GM12878 (cell line): ENCODE measurements around the gene PROM1. TPM values are rescaled to one million over a fixed set of nuclear protein-coding genes. Genes with fewer than 3 reads are reported as not detected.

Source experiments
- ATAC-seq: fragments of 200-7000 bp; cut with Tn5 transposase; 3 replicates; pipeline ENCODE4 v1.9.1; 2020; ENCODE audit warnings: mild to moderate bottlenecking, moderate library complexity
- BruUV-seq: library from RNA; stranded (reverse); fragments of 400-500 nt; replicated peaks from 2 replicates; lab custom pipeline; 2021; lab: Mats Ljungman, UMichigan
- CTCF ChIA-PET: fragments of 300-600 bp; sonication (Branson Sonifier 250); formaldehyde crosslinking; extraction: SDS; loops from one replicate; lab custom pipeline; 2021; ENCODE audit warnings: inconsistent platforms; lab: Yijun Ruan, JAX
- POLR2A ChIA-PET: fragments of 350-600 bp; formaldehyde crosslinking; extraction: SDS; loops from one replicate; lab custom pipeline; 2021; ENCODE audit warnings: inconsistent platforms; lab: Charles Lee
- RAD21 ChIA-PET: fragments of 300-600 bp; sonication (Branson Sonifier 250); formaldehyde crosslinking; loops from one replicate; lab custom pipeline; 2023; ENCODE audit warnings: antibody characterized with exemption; ENCODE audit not compliant: unreplicated experiment; lab: Charles Lee
- SMC1A ChIA-PET: fragments of 300-600 bp; sonication (Branson Sonifier 250); formaldehyde crosslinking; loops from one replicate; lab custom pipeline; 2023; ENCODE audit not compliant: unreplicated experiment, uncharacterized antibody; lab: Charles Lee
- DNase-seq: peaks from one replicate; pipeline ENCODE4 v3.0.0-alpha.2; 2011; ENCODE audit warnings: low read depth, low spot score
- FAIRE-seq: peaks from 3 replicates; lab custom pipeline; 2011; peaks lifted over from hg19 to GRCh38; lab: Jason Lieb, UNC
- H2AFZ ChIP-seq: 2 replicates; pipeline ENCODE4 v1.6.0; 2011; ENCODE audit warnings: low read depth, low read length, control low read depth; ENCODE audit not compliant: control insufficient read depth
- H3K27ac ChIP-seq: 2 replicates; pipeline ENCODE4 v1.5.1; 2011; ENCODE audit warnings: control low read depth; ENCODE audit not compliant: control insufficient read depth, insufficient read depth
- H3K27me3 ChIP-seq, 2 experiments: replicated peaks in 1 of 2; 2 replicates each; pipeline versions ENCODE4 v1.6.0 to v1.6.1; 2011; ENCODE audit warnings: low read length in 1 of 2; ENCODE audit not compliant: control insufficient read depth in 2 of 2, insufficient read depth in 2 of 2
- H3K36me3 ChIP-seq, 2 experiments: 2 replicates each; pipeline ENCODE4 v1.5.1; 2011; ENCODE audit warnings: low read length in 1 of 2; ENCODE audit not compliant: control insufficient read depth in 2 of 2, insufficient read depth in 2 of 2
- H3K4me1 ChIP-seq: 2 replicates; pipeline ENCODE4 v1.6.1; 2011; ENCODE audit warnings: mild to moderate bottlenecking, low read length, moderate library complexity, mixed read lengths; ENCODE audit not compliant: control insufficient read depth, insufficient read depth
- H3K4me2 ChIP-seq: 2 replicates; pipeline ENCODE4 v1.6.0; 2011; ENCODE audit warnings: control low read depth; ENCODE audit not compliant: control insufficient read depth, insufficient read depth
- H3K4me3 ChIP-seq: fragments of 200-600 bp; sonication (generic); 2 replicates; pipeline ENCODE4 v1.5.1; 2016
- H3K79me2 ChIP-seq: 2 replicates; pipeline ENCODE4 v1.6.0; 2011; ENCODE audit warnings: low read length; ENCODE audit not compliant: control insufficient read depth, insufficient read depth
- H3K9ac ChIP-seq: 2 replicates; pipeline ENCODE4 v1.8.0; 2011; ENCODE audit warnings: low read length, control low read depth, mixed read lengths; ENCODE audit not compliant: control insufficient read depth, insufficient read depth
- H3K9me3 ChIP-seq: replicated peaks from 3 replicates; pipeline ENCODE4 v1.5.1; 2011; ENCODE audit warnings: mild to moderate bottlenecking, low read length; ENCODE audit not compliant: control insufficient read depth, insufficient read depth
- H4K20me1 ChIP-seq: 2 replicates; pipeline ENCODE4 v1.6.0; 2011; ENCODE audit not compliant: control insufficient read depth, insufficient read depth
- ATF3 ChIP-seq: IDR thresholded peaks from 2 replicates; pipeline ENCODE4 v1.6.1; 2011; ENCODE audit warnings: low read depth, mild to moderate bottlenecking, low read length, moderate library complexity, borderline replicate concordance; ENCODE audit errors: extremely low read depth
- CBX5 ChIP-seq: sonication (generic); IDR thresholded peaks from 2 replicates; pipeline ENCODE4 v1.6.1; 2016; ENCODE audit warnings: low read depth, moderate library complexity, mild to moderate bottlenecking, inconsistent platforms
- CEBPB ChIP-seq, 2 experiments: fragments of 150-350 bp in 1 of 2; IDR thresholded peaks; 2 replicates each; pipeline ENCODE4 v1.6.1; 2012 to 2014; ENCODE audit warnings: low read depth in 2 of 2, low read length in 2 of 2, borderline replicate concordance in 1 of 2, inconsistent platforms in 1 of 2
- CHD4 ChIP-seq: fragments of 200-600 bp; sonication (generic); IDR thresholded peaks from 2 replicates; pipeline ENCODE4 v1.6.1; 2016; ENCODE audit warnings: mild to moderate bottlenecking
- DPF2 ChIP-seq: fragments of 450-650 bp; IDR thresholded peaks from 2 replicates; pipeline ENCODE4 v1.6.1; 2017; ENCODE audit warnings: mild to moderate bottlenecking
- EP300 ChIP-seq, 2 experiments: fragments of 150-350 bp in 1 of 2; IDR thresholded peaks; 2 replicates each; pipeline ENCODE4 v1.6.1; 2011 to 2012; ENCODE audit warnings: low read depth in 2 of 2, low read length in 2 of 2, borderline replicate concordance in 1 of 2, improper control_type of control experiment in 1 of 2, inconsistent platforms in 1 of 2; ENCODE audit not compliant: control insufficient read depth in 1 of 2
- ETV6 ChIP-seq, 2 experiments: fragments of 450-650 bp in 1 of 2; IDR thresholded peaks in 1 of 2; conservative IDR thresholded peaks in 1 of 2; 2 replicates each; pipeline ENCODE4 v1.6.1; 2014; ENCODE audit warnings: antibody characterized with exemption in 1 of 2, borderline replicate concordance in 1 of 2, low read depth in 1 of 2, mild to moderate bottlenecking in 1 of 2, moderate library complexity in 1 of 2
- JUNB ChIP-seq: IDR thresholded peaks from 2 replicates; pipeline ENCODE4 v1.6.1; 2016; ENCODE audit warnings: antibody characterized with exemption, mild to moderate bottlenecking
- LARP7 ChIP-seq: fragments of 450-650 bp; IDR thresholded peaks from 2 replicates; pipeline ENCODE4 v1.6.1; 2017; ENCODE audit warnings: mild to moderate bottlenecking
- MYB ChIP-seq: fragments of 150-350 bp; IDR thresholded peaks from 2 replicates; pipeline ENCODE4 v1.6.1; 2014; ENCODE audit warnings: mild to moderate bottlenecking, low read depth, low read length, borderline replicate concordance
- NFIC ChIP-seq: IDR thresholded peaks from 2 replicates; pipeline ENCODE4 v1.6.1; 2012; ENCODE audit warnings: low read depth, mild to moderate bottlenecking, inconsistent platforms, low read length, moderate library complexity
- NFYB ChIP-seq: IDR thresholded peaks from 2 replicates; pipeline ENCODE4 v1.6.1; 2011; ENCODE audit warnings: low read depth, mild to moderate bottlenecking, low read length, improper control_type of control experiment, moderate library complexity; ENCODE audit not compliant: insufficient read depth
- PAX8 ChIP-seq: fragments of 450-650 bp; IDR thresholded peaks from 2 replicates; pipeline ENCODE4 v1.6.1; 2017; ENCODE audit warnings: mild to moderate bottlenecking, moderate library complexity
- RAD51 ChIP-seq: fragments of 450-650 bp; IDR thresholded peaks from 2 replicates; pipeline ENCODE4 v1.6.1; 2016; ENCODE audit warnings: moderate library complexity, mild to moderate bottlenecking, inconsistent platforms
- RFX5 ChIP-seq: IDR thresholded peaks from 2 replicates; pipeline ENCODE4 v1.6.1; 2011; ENCODE audit warnings: low read depth, low read length, improper control_type of control experiment
- TCF7 ChIP-seq: IDR thresholded peaks from 2 replicates; pipeline ENCODE4 v1.6.1; 2014; ENCODE audit warnings: antibody characterized with exemption, borderline replicate concordance
- YBX1 ChIP-seq: fragments of 450-650 bp; IDR thresholded peaks from 2 replicates; pipeline ENCODE4 v1.6.1; 2016; ENCODE audit warnings: antibody characterized with exemption
- YY1 ChIP-seq: IDR thresholded peaks from 2 replicates; pipeline ENCODE4 v1.6.1; 2011; ENCODE audit warnings: low read depth, mild to moderate bottlenecking, low read length
- ZNF207 ChIP-seq: fragments of 450-650 bp; IDR thresholded peaks from 2 replicates; pipeline ENCODE4 v1.6.1; 2014; ENCODE audit warnings: antibody characterized with exemption, mild to moderate bottlenecking, borderline replicate concordance
- WGBS: methylation state at CpG from one replicate; pipeline ENCODE4 v1.1.6; 2016; ENCODE audit warnings: low lambda C conversion rate; ENCODE audit not compliant: insufficient replicate concordance, insufficient coverage; ENCODE audit errors: missing lambda C conversion rate; 5-methylcytosine and 5-hydroxymethylcytosine counted together
- in situ Hi-C: fragments of 300-500 bp; cut with MboI; formaldehyde crosslinking; loops from 9 replicates; pipeline ENCODE4 v1.14.3; 2018; ENCODE audit warnings: mixed read lengths
- intact Hi-C: fragments of 100-400 bp; cut with micrococcal nuclease; formaldehyde crosslinking; loops from one replicate; pipeline ENCODE4 v1.14.2; 2022; ENCODE audit not compliant: unreplicated experiment
- polyA plus RNA-seq, 11 experiments: library from polyadenylated mRNA; depleted of rRNA in 4 of 11; unstranded in 6 of 11; stranded (reverse) in 5 of 11; fragments of >200 nt; fragmentation: Nextera tagmentation in 4 of 11; fragmentation: Illumina TruSeq in 1 of 11; extraction: Ambion mirVana in 4 of 11; extraction: Trizol in 1 of 11; gene quantifications; 1 replicate in 1 of 11; 2 replicates in 10 of 11; pipeline versions ENCODE4 v1.2.1 to v1.2.3, GENCODE V29; 2011 to 2016; ENCODE audit warnings: inconsistent platforms in 2 of 11, missing spikeins in 2 of 11, low read depth in 1 of 11
- total RNA-seq, 4 experiments: library from RNA; depleted of rRNA in 3 of 4; stranded (reverse); fragments of >200 nt in 3 of 4; fragmentation: Illumina TruSeq in 1 of 4; extraction: Trizol in 1 of 4; gene quantifications; 2 replicates each; pipeline versions ENCODE4 v1.2.1 to v1.2.3, GENCODE V29; 2013 to 2021
- TF ChIP-seq, protein P1 (sequence below): IDR thresholded peaks from 2 replicates; pipeline ENCODE4 v1.6.1; 2012; ENCODE audit warnings: mild to moderate bottlenecking, low read depth, low read length

Gene PROM1
- total and polyA plus RNA-seq, 10 of the 15 experiments (the other 5 are each of a cell fraction or from before 2014, with no cell fraction given) = 0.08 to 0.31 (median 0.18) TPM; not detected in 7

DNA sequence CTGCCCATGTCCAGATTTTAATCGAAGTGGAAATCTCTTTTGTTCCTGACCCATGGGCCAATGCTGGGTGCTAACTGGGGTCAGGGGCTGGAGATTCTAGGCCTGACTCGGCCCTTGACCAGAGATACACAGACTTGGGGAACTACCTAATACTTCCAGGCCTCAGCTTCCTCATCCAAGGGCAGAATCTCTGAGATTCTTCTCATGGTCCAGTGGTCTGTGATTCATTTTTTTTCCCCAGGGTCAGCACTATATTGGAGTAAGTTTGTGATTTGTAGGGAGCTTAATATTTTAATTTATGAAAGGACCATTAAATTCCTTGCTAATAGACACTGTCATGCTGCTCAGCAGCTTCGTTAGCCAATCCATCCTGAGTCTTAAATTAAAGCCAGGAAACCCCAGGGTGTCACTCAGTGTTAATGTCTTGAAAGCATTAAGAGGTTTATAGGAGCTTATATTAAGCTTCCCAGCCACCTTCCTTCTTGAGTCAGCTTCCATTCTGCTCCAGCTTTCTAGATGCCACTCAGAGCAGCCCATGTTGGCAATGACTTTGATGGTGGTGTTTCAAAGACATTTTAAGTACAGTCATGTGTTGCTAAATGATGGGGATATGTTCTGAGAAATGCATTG, 27.0 kb upstream of the PROM1 start:
- Histone ChIP-seq H3K27me3 (no peaks in the 10 kb centered on the region), H3K79me2 (no peaks in the 10 kb centered on the region), H2AFZ (no peak overlapping the region)
- TF ChIP-seq ZNF207 (no peak), CEBPB (IDR thresholded peaks at IDR 0.05; ENCODE audit: borderline replicate concordance in 1 of 2, low read depth in 2 of 2, low read length in 2 of 2) (no peak), CHD4 (no peak), EP300 (IDR thresholded peaks at IDR 0.05; ENCODE audit: borderline replicate concordance in 1 of 2, control insufficient read depth in 1 of 2, low read depth in 2 of 2, low read length in 2 of 2) (no peak), DPF2 (no peak), CBX5 (no peak), JUNB (no peak), MYB (no peak), TCF7 (no peak), NFYB (no peak), YY1 (no peak), NFIC (no peak), ETV6 (conservative IDR thresholded peaks at IDR 0.05 in 1 of 2, IDR thresholded peaks at IDR 0.05 in 1 of 2; ENCODE audit: borderline replicate concordance in 1 of 2, low read depth in 1 of 2) (no peak), LARP7 (no peak), PAX8 (no peak), ATF3 (no peak), RAD51 (no peak), RFX5 (no peak), YBX1 (no peak)
- TF ChIP-seq, protein P1, sequence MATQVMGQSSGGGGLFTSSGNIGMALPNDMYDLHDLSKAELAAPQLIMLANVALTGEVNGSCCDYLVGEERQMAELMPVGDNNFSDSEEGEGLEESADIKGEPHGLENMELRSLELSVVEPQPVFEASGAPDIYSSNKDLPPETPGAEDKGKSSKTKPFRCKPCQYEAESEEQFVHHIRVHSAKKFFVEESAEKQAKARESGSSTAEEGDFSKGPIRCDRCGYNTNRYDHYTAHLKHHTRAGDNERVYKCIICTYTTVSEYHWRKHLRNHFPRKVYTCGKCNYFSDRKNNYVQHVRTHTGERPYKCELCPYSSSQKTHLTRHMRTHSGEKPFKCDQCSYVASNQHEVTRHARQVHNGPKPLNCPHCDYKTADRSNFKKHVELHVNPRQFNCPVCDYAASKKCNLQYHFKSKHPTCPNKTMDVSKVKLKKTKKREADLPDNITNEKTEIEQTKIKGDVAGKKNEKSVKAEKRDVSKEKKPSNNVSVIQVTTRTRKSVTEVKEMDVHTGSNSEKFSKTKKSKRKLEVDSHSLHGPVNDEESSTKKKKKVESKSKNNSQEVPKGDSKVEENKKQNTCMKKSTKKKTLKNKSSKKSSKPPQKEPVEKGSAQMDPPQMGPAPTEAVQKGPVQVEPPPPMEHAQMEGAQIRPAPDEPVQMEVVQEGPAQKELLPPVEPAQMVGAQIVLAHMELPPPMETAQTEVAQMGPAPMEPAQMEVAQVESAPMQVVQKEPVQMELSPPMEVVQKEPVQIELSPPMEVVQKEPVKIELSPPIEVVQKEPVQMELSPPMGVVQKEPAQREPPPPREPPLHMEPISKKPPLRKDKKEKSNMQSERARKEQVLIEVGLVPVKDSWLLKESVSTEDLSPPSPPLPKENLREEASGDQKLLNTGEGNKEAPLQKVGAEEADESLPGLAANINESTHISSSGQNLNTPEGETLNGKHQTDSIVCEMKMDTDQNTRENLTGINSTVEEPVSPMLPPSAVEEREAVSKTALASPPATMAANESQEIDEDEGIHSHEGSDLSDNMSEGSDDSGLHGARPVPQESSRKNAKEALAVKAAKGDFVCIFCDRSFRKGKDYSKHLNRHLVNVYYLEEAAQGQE = no peak
- TF ChIP-seq, all 136 proteins: peak for 0
- DNase-seq = no peak
- ChIA-PET POLR2A (no interaction called here), CTCF (interaction anchor here (1.4 kb wide), 1 partner anchor 88 kb away, joined by 3 read pairs; no protein-coding TSS in a partner anchor), SMC1A (no interaction called here), RAD21 (no interaction called here)
- no peaks in the 10 kb centered on the region for H4K20me1 ChIP-seq
- H3K9ac ChIP-seq = no peak overlapping the region
- 0% methylated on average over 3 of the region's 3 CpGs for WGBS
- no peak overlapping the region for H3K4me3 ChIP-seq
- no peaks in the 10 kb centered on the region for H3K4me1 ChIP-seq
- no peaks in the 10 kb centered on the region for H3K9me3 ChIP-seq
- in situ Hi-C loops = no loop called here
- H3K36me3 ChIP-seq = no peaks in the 10 kb centered on the region
- no peak for FAIRE-seq
- BruUV-seq = no TSS peak
- intact Hi-C loops = no loop called here
- no peak for ATAC-seq
- H3K4me2 ChIP-seq = no peak overlapping the region
- H3K27ac ChIP-seq = no peak overlapping the region
